SK-N-SH (cell line): ENCODE results near the gene PLEKHA8. TPM values are rescaled to one million over a fixed set of nuclear protein-coding genes. Genes with fewer than 3 reads are reported as not detected.

Source experiments
- CTCF ChIA-PET: fragments of 300-600, 350-600 bp; formaldehyde crosslinking; extraction: SDS; loops from one replicate; lab custom pipeline; 2021; lab: Yijun Ruan, JAX
- POLR2A ChIA-PET: fragments of 350-600 bp; sonication (Branson Sonifier 250); formaldehyde crosslinking; extraction: SDS; loops from one replicate; lab custom pipeline; 2020; ENCODE audit warnings: antibody characterized with exemption, inconsistent platforms; lab: Yijun Ruan, JAX
- DNase-seq: peaks from one replicate; pipeline ENCODE4 v3.0.0; 2012
- H2AFZ ChIP-seq: fragments of 200-600 bp; sonication (generic); 2 replicates; pipeline ENCODE4 v1.8.1; 2016; ENCODE audit warnings: antibody characterized with exemption, mild to moderate bottlenecking, low read depth
- H3F3A ChIP-seq: fragments of 200-600 bp; sonication (generic); replicated peaks from 2 replicates; pipeline ENCODE3; 2016; ENCODE audit warnings: antibody characterized with exemption, mild to moderate bottlenecking; ENCODE audit not compliant: insufficient read depth
- H3K27ac ChIP-seq, 2 experiments: fragments of 200-500 bp in 1 of 2; fragments of 200-600 bp in 1 of 2; sonication (Bioruptor generic) in 1 of 2; sonication (generic), shearing (Covaris generic) in 1 of 2; 2 replicates each; pipeline versions ENCODE4 v1.5.1 to v1.6.1; 2014 to 2016; ENCODE audit warnings: low read depth in 2 of 2, inconsistent platforms in 1 of 2, low read length in 1 of 2, mild to moderate bottlenecking in 1 of 2, mixed read lengths in 1 of 2
- H3K27me3 ChIP-seq: fragments of 200-600 bp; sonication (generic), shearing (Covaris generic); 2 replicates; pipeline ENCODE4 v1.6.1; 2016; ENCODE audit warnings: mixed run types; ENCODE audit not compliant: insufficient read depth
- H3K36me3 ChIP-seq, 2 experiments: fragments of 200-500 bp in 1 of 2; fragments of 200-600 bp in 1 of 2; sonication (Bioruptor generic) in 1 of 2; sonication (generic) in 1 of 2; replicated peaks in 1 of 2; 2 replicates each; pipeline versions ENCODE3 to v1.5.1; 2014 to 2016; ENCODE audit warnings: low read length in 1 of 2, mild to moderate bottlenecking in 1 of 2; ENCODE audit not compliant: insufficient read depth in 2 of 2, control insufficient read depth in 1 of 2
- H3K4me1 ChIP-seq, 2 experiments: fragments of 200-500 bp in 1 of 2; fragments of 200-600 bp in 1 of 2; sonication (Bioruptor generic) in 1 of 2; sonication (generic), shearing (Covaris generic) in 1 of 2; 2 replicates each; pipeline versions ENCODE4 v1.5.1 to v1.6.1; 2014 to 2016; ENCODE audit warnings: low read depth in 1 of 2, low read length in 1 of 2, mixed run types in 1 of 2; ENCODE audit not compliant: insufficient read depth in 2 of 2, control insufficient read depth in 1 of 2
- H3K4me2 ChIP-seq: fragments of 200-600 bp; sonication (generic), shearing (Covaris generic); 2 replicates; pipeline ENCODE4 v1.6.1; 2017; ENCODE audit warnings: mixed run types
- H3K4me3 ChIP-seq, 2 experiments: fragments of 200-500 bp in 1 of 2; fragments of 200-600 bp in 1 of 2; sonication (Bioruptor generic) in 1 of 2; sonication (generic), shearing (Covaris generic) in 1 of 2; 2 replicates each; pipeline versions ENCODE4 v1.5.1 to v1.8.1; 2014 to 2016; ENCODE audit warnings: low read depth in 2 of 2, inconsistent platforms in 1 of 2, low read length in 1 of 2, mild to moderate bottlenecking in 1 of 2, mixed read lengths in 1 of 2, moderate library complexity in 1 of 2
- H3K79me2 ChIP-seq: fragments of 200-600 bp; sonication (generic); 2 replicates; pipeline ENCODE4 v1.8.1; 2017; ENCODE audit warnings: mild to moderate bottlenecking; ENCODE audit not compliant: insufficient read depth
- H3K9ac ChIP-seq: fragments of 200-600 bp; sonication (generic); 2 replicates; pipeline ENCODE4 v1.6.1; 2017; ENCODE audit warnings: mixed run types
- H3K9me2 ChIP-seq: fragments of 200-600 bp; sonication (generic); 2 replicates; pipeline ENCODE4 v1.6.1; 2017; ENCODE audit warnings: mixed run types
- H3K9me3 ChIP-seq: fragments of 200-600 bp; sonication (generic); 2 replicates; pipeline ENCODE4 v1.6.1; 2017; ENCODE audit warnings: mixed run types, mild to moderate bottlenecking, moderate library complexity
- H4K20me1 ChIP-seq: fragments of 200-600 bp; sonication (generic); 2 replicates; pipeline ENCODE4 v1.6.1; 2017; ENCODE audit warnings: mild to moderate bottlenecking, mixed run types; ENCODE audit not compliant: insufficient read depth
- CHD2 ChIP-seq: fragments of 150-350 bp; IDR thresholded peaks from 2 replicates; pipeline ENCODE4 v1.6.1; 2018; ENCODE audit warnings: low read length; ENCODE audit not compliant: partially characterized antibody
- CTCF ChIP-seq: fragments of 200-600 bp; sonication (generic); IDR thresholded peaks from 2 replicates; pipeline ENCODE4 v1.6.1; 2017; ENCODE audit warnings: antibody characterized with exemption, mild to moderate bottlenecking, moderate library complexity
- ELF1 ChIP-seq: IDR thresholded peaks from 2 replicates; pipeline ENCODE4 v1.4.0; 2012
- EP300 ChIP-seq, 2 experiments: IDR thresholded peaks; 2 replicates each; pipeline versions ENCODE4 v1.4.0 to v1.6.1; 2012; ENCODE audit warnings: borderline replicate concordance in 1 of 2, low read depth in 1 of 2, low read length in 1 of 2
- EZH2phosphoT487 ChIP-seq: fragments of 200-600 bp; sonication (generic); IDR thresholded peaks from 2 replicates; pipeline ENCODE4 v1.6.1; 2017; ENCODE audit warnings: low read depth, mixed run types, mild to moderate bottlenecking, antibody characterized with exemption, moderate library complexity, borderline replicate concordance
- FOSL2 ChIP-seq: IDR thresholded peaks from 2 replicates; pipeline ENCODE4 v1.4.0; 2012; ENCODE audit warnings: low read depth, mild to moderate bottlenecking, moderate library complexity, borderline replicate concordance
- FOXJ3 ChIP-seq: sonication (generic); formaldehyde crosslinking; IDR thresholded peaks from 2 replicates; pipeline ENCODE4 v1.5.1; 2020; ENCODE audit warnings: mild to moderate bottlenecking, missing genetic modification reagents
- FOXM1 ChIP-seq: IDR thresholded peaks from 2 replicates; pipeline ENCODE4 v1.4.0; 2012; ENCODE audit warnings: low read depth, mild to moderate bottlenecking
- GATA2 ChIP-seq: sonication (generic); formaldehyde crosslinking; IDR thresholded peaks from 2 replicates; pipeline ENCODE4 v1.5.0; 2020; ENCODE audit warnings: mild to moderate bottlenecking, missing genetic modification reagents
- IRF3 ChIP-seq: fragments of 150-350 bp; IDR thresholded peaks from 2 replicates; pipeline ENCODE4 v1.6.1; 2016; ENCODE audit warnings: mild to moderate bottlenecking, low read depth, low read length
- JUND ChIP-seq: IDR thresholded peaks from 2 replicates; pipeline ENCODE4 v1.4.0; 2012
- MXI1 ChIP-seq: IDR thresholded peaks from 2 replicates; pipeline ENCODE4 v1.6.1; 2012; ENCODE audit warnings: mild to moderate bottlenecking, low read depth, low read length, improper control_type of control experiment
- NFIC ChIP-seq: IDR thresholded peaks from 2 replicates; pipeline ENCODE4 v1.4.0; 2012; ENCODE audit warnings: borderline replicate concordance
- NRF1 ChIP-seq: IDR thresholded peaks from 2 replicates; pipeline ENCODE4 v1.6.1; 2012; ENCODE audit warnings: low read depth, mild to moderate bottlenecking, low read length
- PBX3 ChIP-seq: IDR thresholded peaks from 2 replicates; pipeline ENCODE4; 2012
- POLR2AphosphoS5 ChIP-seq: IDR thresholded peaks from 2 replicates; pipeline ENCODE4 v1.6.1; 2012; ENCODE audit warnings: low read depth, low read length
- RAD21 ChIP-seq: IDR thresholded peaks from 2 replicates; pipeline ENCODE4 v1.6.1; 2012; ENCODE audit warnings: mild to moderate bottlenecking, low read length
- RCOR1 ChIP-seq: fragments of 150-350 bp; IDR thresholded peaks from 2 replicates; pipeline ENCODE4 v1.6.1; 2017; ENCODE audit warnings: antibody characterized with exemption, low read length
- RXRA ChIP-seq: IDR thresholded peaks from 2 replicates; pipeline ENCODE4 v1.4.0; 2012; ENCODE audit warnings: low read depth, mild to moderate bottlenecking, borderline replicate concordance
- SIN3A ChIP-seq: IDR thresholded peaks from 2 replicates; pipeline ENCODE4 v1.6.1; 2012; ENCODE audit warnings: low read depth, mild to moderate bottlenecking, low read length, moderate library complexity, borderline replicate concordance
- SMC3 ChIP-seq: IDR thresholded peaks from 2 replicates; pipeline ENCODE4 v1.6.1; 2012; ENCODE audit warnings: low read depth, low read length, improper control_type of control experiment
- TEAD4 ChIP-seq: IDR thresholded peaks from 2 replicates; pipeline ENCODE4 v1.4.0; 2012; ENCODE audit warnings: mild to moderate bottlenecking, borderline replicate concordance; ENCODE audit not compliant: insufficient read depth
- USF2 ChIP-seq: fragments of 150-350 bp; IDR thresholded peaks from 2 replicates; pipeline ENCODE4 v1.6.1; 2017; ENCODE audit warnings: antibody characterized with exemption, low read length, low read depth, borderline replicate concordance
- YY1 ChIP-seq: IDR thresholded peaks from 2 replicates; pipeline ENCODE4 v1.4.0; 2012; ENCODE audit warnings: low read depth, mild to moderate bottlenecking
- WGBS: methylation state at CpG from one replicate; pipeline ENCODE4 v1.1.6; 2017; ENCODE audit warnings: low lambda C conversion rate; 5-methylcytosine and 5-hydroxymethylcytosine counted together
- polyA plus RNA-seq, 3 experiments: library from polyadenylated mRNA; depleted of rRNA; stranded (reverse); fragments of >200 nt; gene quantifications; 2 replicates each; pipeline ENCODE4 v1.2.3, GENCODE V29; 2012

Gene PLEKHA8
- polyA plus RNA-seq, 1 of the 3 experiments (the other 2 are of a cell fraction): 4.9 TPM

GRCh38 chr7:30090111-30090510 lies 61.9 kb downstream of the PLEKHA8 start:
- ChIA-PET CTCF (interaction anchor here (1.3 to 6.7 kb wide), 2 partner anchors 29 to 186 kb away, joined by 3 to 47 read pairs; no protein-coding TSS in a partner anchor), POLR2A (no interaction called here)
- H3K27ac ChIP-seq: peak overlapping the region in 1 of 2 experiments; percentile 74; a peak in 1 of 4 replicates
- H3K4me2 ChIP-seq: no peak overlapping the region
- no peaks in the 10 kb centered on the region for H3K9me3 ChIP-seq
- H3K9me2 ChIP-seq: no peaks in the 10 kb centered on the region
- no peaks in the 10 kb centered on the region for H3K27me3 ChIP-seq
- 94% methylated on average over 3 of the region's 3 CpGs for WGBS
- H2AFZ ChIP-seq: no peak overlapping the region
- peaks cover 0 to 20% of the 10 kb centered on the region in 2 experiments for H3K36me3 ChIP-seq
- no peaks in the 10 kb centered on the region for H3K79me2 ChIP-seq
- TF ChIP-seq FOSL2 (no peak), EZH2phosphoT487 (no peak), RXRA (no peak), GATA2 (CRISPR knock-in tag) (no peak), EP300 (IDR thresholded peaks at IDR 0.05; ENCODE audit: borderline replicate concordance in 1 of 2, low read depth in 1 of 2, low read length in 1 of 2) (no peak), SMC3 (no peak), NRF1 (no peak), CHD2 (no peak), YY1 (no peak), FOXM1 (no peak), RAD21 (no peak), USF2 (no peak), SIN3A (no peak), ELF1 (no peak), MXI1 (no peak), TEAD4 (no peak)
- H3F3A ChIP-seq: peaks cover 22% of the 10 kb centered on the region
- H3K4me1 ChIP-seq: peaks cover 0 to 8% of the 10 kb centered on the region in 2 experiments; a peak in 2 of 4 replicates
- DNase-seq: no peak
- no peaks in the 10 kb centered on the region for H4K20me1 ChIP-seq
- H3K4me3 ChIP-seq: no peak overlapping the region
- H3K9ac ChIP-seq: no peak overlapping the region

- ChIA-PET POLR2A (no interaction called here), CTCF (interaction anchor here (0.9 to 1.8 kb wide), 4 partner anchors 17 to 84 kb away, joined by 3 to 11 read pairs (median 3); no protein-coding TSS in a partner anchor)
- H3K27me3 ChIP-seq: no peaks in the 10 kb centered on the region
- no peaks in the 10 kb centered on the region for H3K9me2 ChIP-seq
- H3K27ac ChIP-seq: peak overlapping the region in 1 of 2 experiments; percentile 74; a peak in 3 of 4 replicates
- 20% methylated on average over 2 of the region's 2 CpGs for WGBS
- peak overlapping the region; percentile 11; the same call in 1 of the 2 replicates for H3K9ac ChIP-seq
- H3K9me3 ChIP-seq: no peaks in the 10 kb centered on the region
- peaks cover 22% of the 10 kb centered on the region for H3F3A ChIP-seq
- H3K4me3 ChIP-seq: no peak overlapping the region
- 0 out of 2 replicates have a peak overlapping the region, but pooled peaks have one; percentile 12 for H2AFZ ChIP-seq
- H3K4me2 ChIP-seq: peak overlapping the region; percentile 31
- no peaks in the 10 kb centered on the region for H4K20me1 ChIP-seq
- no peaks in the 10 kb centered on the region for H3K79me2 ChIP-seq
- H3K4me1 ChIP-seq: peaks cover 0 to 8% of the 10 kb centered on the region in 2 experiments; a peak in 2 of 4 replicates
- H3K36me3 ChIP-seq: peaks cover 0 to 10% of the 10 kb centered on the region in 2 experiments
- no peak for DNase-seq
- no peak for TF ChIP-seq POLR2AphosphoS5
- TF ChIP-seq RCOR1: no peak
- TF ChIP-seq MXI1: no peak
- no peak for TF ChIP-seq FOXJ3 (CRISPR knock-in tag)
- no peak for TF ChIP-seq CHD2
- no peak for TF ChIP-seq CTCF
- 0 out of 4 replicates have a peak, but pooled peaks of 1 of the 2 experiments have one; percentile 45 for TF ChIP-seq EP300 (IDR thresholded peaks at IDR 0.05; ENCODE audit: borderline replicate concordance in 1 of 2, low read depth in 1 of 2, low read length in 1 of 2)
- TF ChIP-seq PBX3: peak; percentile 8
- peak; percentile 69 for TF ChIP-seq JUND
- peak; percentile 57; the same call in 1 of the 2 replicates for TF ChIP-seq NFIC
- no peak for TF ChIP-seq IRF3
Measured at GRCh38 chr7:30091491-30091912, 63.3 kb downstream of the PLEKHA8 start.
